Measurements from ENCODE around the gene FAM227B. TPM values are rescaled to one million over a fixed set of nuclear protein-coding genes. Genes with fewer than 3 reads are reported as not detected.

FAM227B gene
- total RNA-seq, 1 experiment from 2014 or later, result 2.3 TPM

DNA sequence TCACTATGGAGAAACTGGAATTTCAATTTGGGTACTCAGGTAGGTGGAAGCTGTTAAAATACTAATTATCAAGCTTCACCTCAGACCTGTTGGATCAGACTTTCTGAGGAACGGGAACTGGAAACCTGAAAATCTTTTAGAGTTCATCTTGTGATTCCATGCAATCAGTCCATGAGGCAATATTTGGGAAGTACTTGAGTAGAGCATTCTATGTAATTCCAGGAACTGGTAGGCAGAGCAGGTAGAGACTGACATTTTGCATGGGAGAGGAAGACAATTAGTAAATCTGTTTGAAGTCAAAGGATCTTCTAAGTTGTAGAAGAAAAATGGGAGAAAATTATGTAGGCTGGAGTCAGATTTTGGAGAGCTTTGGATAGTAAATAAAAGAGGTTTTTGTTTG is 154.5 kb downstream of the FAM227B start:
- Histone ChIP-seq H3K27me3 (replicated peaks; ENCODE audit: control insufficient read depth, insufficient read depth, low read length) (no peaks in the 10 kb centered on the region), H3K36me3 (ENCODE audit: control insufficient read depth, insufficient read depth, low read length) (no peaks in the 10 kb centered on the region), H3K4me3 (ENCODE audit: low read depth, low read length) (no peak overlapping the region), H3K9me3 (no peaks in the 10 kb centered on the region; the same call in 1 of the 2 replicates), H3K4me1 (no peaks in the 10 kb centered on the region; the same call in 1 of the 2 replicates)
- TF ChIP-seq, protein P1, sequence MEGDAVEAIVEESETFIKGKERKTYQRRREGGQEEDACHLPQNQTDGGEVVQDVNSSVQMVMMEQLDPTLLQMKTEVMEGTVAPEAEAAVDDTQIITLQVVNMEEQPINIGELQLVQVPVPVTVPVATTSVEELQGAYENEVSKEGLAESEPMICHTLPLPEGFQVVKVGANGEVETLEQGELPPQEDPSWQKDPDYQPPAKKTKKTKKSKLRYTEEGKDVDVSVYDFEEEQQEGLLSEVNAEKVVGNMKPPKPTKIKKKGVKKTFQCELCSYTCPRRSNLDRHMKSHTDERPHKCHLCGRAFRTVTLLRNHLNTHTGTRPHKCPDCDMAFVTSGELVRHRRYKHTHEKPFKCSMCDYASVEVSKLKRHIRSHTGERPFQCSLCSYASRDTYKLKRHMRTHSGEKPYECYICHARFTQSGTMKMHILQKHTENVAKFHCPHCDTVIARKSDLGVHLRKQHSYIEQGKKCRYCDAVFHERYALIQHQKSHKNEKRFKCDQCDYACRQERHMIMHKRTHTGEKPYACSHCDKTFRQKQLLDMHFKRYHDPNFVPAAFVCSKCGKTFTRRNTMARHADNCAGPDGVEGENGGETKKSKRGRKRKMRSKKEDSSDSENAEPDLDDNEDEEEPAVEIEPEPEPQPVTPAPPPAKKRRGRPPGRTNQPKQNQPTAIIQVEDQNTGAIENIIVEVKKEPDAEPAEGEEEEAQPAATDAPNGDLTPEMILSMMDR (IDR thresholded peaks at IDR 0.05; ENCODE audit: insufficient read depth in 1 of 2, low read depth in 1 of 2, low read length in 1 of 2, severe bottlenecking in 1 of 2, unreplicated experiment in 1 of 2), result no peak
- intact Hi-C loops (cut with micrococcal nuclease; ENCODE audit: unreplicated experiment), result no loop called here
- ChIA-PET POLR2A (no interaction called here), CTCF (no interaction called here)
- H3K36me3 Mint-ChIP-seq (ENCODE audit: insufficient read depth, unreplicated experiment), result no peaks in the 10 kb centered on the region
- no peaks in the 10 kb centered on the region for H3K4me1 Mint-ChIP-seq (ENCODE audit: low read depth, unreplicated experiment)
- H3K27ac Mint-ChIP-seq (ENCODE audit: unreplicated experiment), result no peak overlapping the region
- no peak for DNase-seq
- peaks cover 5% of the 10 kb centered on the region for H3K27me3 Mint-ChIP-seq (ENCODE audit: insufficient read depth, unreplicated experiment)
- no peak overlapping the region for H3K4me3 Mint-ChIP-seq (ENCODE audit: unreplicated experiment)
- BruUV-seq (replicated peaks), result no TSS peak
- H3K9me3 Mint-ChIP-seq (ENCODE audit: unreplicated experiment), result no peaks in the 10 kb centered on the region

DNA sequence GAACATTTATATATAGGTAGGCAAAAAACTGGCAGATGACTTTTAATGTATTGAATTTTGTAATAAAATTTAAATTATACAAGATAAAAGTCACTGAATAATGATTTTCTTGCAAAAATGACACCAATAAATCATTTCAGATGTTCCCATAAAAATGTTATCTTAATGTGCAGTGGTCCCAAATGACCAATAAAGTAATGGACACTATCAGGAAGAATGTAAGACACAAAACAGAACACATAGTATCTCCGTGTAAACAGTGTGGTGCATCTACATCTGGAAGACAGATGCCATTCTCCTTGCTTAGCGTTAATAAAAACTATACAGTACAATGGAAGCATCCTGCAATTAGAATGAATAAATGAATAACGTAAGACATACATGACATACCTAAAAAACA is 156.1 kb downstream of the FAM227B start:
- H3K27me3 Mint-ChIP-seq (ENCODE audit: insufficient read depth, unreplicated experiment), result peaks cover 7% of the 10 kb centered on the region

DNA sequence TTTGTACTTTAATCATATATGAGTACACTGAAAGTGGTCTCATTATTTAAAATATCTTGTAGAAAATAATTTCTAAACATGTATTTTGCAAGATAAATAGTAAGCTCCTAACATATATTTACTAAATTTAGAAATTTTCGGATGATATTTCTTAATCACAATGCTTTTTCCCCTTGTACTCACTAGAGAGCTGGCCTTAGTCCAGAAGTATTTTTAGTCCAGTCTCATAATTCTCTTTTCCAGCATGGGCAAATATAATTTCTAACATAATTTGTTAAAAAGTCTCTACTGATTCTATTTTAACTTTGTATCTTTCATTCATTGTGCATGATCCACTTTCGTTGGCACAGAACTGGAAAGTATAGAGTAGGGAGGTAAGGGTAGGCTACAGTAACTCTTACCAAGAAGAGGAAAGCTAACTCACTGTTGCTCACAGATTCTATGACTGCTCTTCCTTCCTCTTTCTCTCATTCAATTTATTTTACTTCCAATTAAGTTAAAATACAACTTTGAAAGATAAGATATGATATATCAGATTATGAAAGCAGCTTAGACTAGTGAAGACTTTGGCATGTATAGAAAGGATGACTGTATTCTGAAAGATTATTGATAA is 158.3 kb downstream of the FAM227B start:
- no peak for DNase-seq
- intact Hi-C loops (cut with micrococcal nuclease; ENCODE audit: unreplicated experiment), result no loop called here
- Mint-ChIP-seq H3K36me3 (ENCODE audit: insufficient read depth, unreplicated experiment) (no peaks in the 10 kb centered on the region), H3K27ac (ENCODE audit: unreplicated experiment) (no peak overlapping the region), H3K9me3 (ENCODE audit: unreplicated experiment) (no peaks in the 10 kb centered on the region), H3K4me3 (ENCODE audit: unreplicated experiment) (no peak overlapping the region), H3K27me3 (ENCODE audit: insufficient read depth, unreplicated experiment) (peaks cover 10% of the 10 kb centered on the region), H3K4me1 (ENCODE audit: low read depth, unreplicated experiment) (no peaks in the 10 kb centered on the region)
- no peaks in the 10 kb centered on the region for H3K36me3 ChIP-seq (ENCODE audit: control insufficient read depth, insufficient read depth, low read length)
- no peaks in the 10 kb centered on the region for H3K27me3 ChIP-seq (replicated peaks; ENCODE audit: control insufficient read depth, insufficient read depth, low read length)
- H3K9me3 ChIP-seq, result no peaks in the 10 kb centered on the region; the same call in 1 of the 2 replicates
- H3K4me1 ChIP-seq, result no peaks in the 10 kb centered on the region
- TF ChIP-seq, protein P1 (IDR thresholded peaks at IDR 0.05; ENCODE audit: insufficient read depth in 1 of 2, low read depth in 1 of 2, low read length in 1 of 2, severe bottlenecking in 1 of 2, unreplicated experiment in 1 of 2), result no peak
- POLR2A ChIA-PET, result no interaction called here
- CTCF ChIA-PET, result no interaction called here
- BruUV-seq (replicated peaks), result no TSS peak
- no peak overlapping the region for H3K4me3 ChIP-seq (ENCODE audit: low read depth, low read length)

More for the DNA sequence above, 156.1 kb downstream of the FAM227B start:
- TF ChIP-seq, protein P1 (IDR thresholded peaks at IDR 0.05; ENCODE audit: insufficient read depth in 1 of 2, low read depth in 1 of 2, low read length in 1 of 2, severe bottlenecking in 1 of 2, unreplicated experiment in 1 of 2), result no peak
- Histone ChIP-seq H3K4me1 (no peaks in the 10 kb centered on the region; the same call in 1 of the 2 replicates), H3K9me3 (no peaks in the 10 kb centered on the region; the same call in 1 of the 2 replicates), H3K4me3 (ENCODE audit: low read depth, low read length) (no peak overlapping the region), H3K36me3 (ENCODE audit: control insufficient read depth, insufficient read depth, low read length) (no peaks in the 10 kb centered on the region), H3K27me3 (replicated peaks; ENCODE audit: control insufficient read depth, insufficient read depth, low read length) (no peaks in the 10 kb centered on the region)
- Mint-ChIP-seq H3K9me3 (ENCODE audit: unreplicated experiment) (no peaks in the 10 kb centered on the region), H3K27ac (ENCODE audit: unreplicated experiment) (no peak overlapping the region), H3K36me3 (ENCODE audit: insufficient read depth, unreplicated experiment) (no peaks in the 10 kb centered on the region), H3K4me3 (ENCODE audit: unreplicated experiment) (no peak overlapping the region), H3K4me1 (ENCODE audit: low read depth, unreplicated experiment) (no peaks in the 10 kb centered on the region)
- BruUV-seq (replicated peaks), result no TSS peak
- ChIA-PET POLR2A (no interaction called here), CTCF (no interaction called here)
- no peak for DNase-seq
- intact Hi-C loops (cut with micrococcal nuclease; ENCODE audit: unreplicated experiment), result no loop called here

Measured in Caco-2 (cell line).